GM23338 (cell line): ENCODE measurements around the gene TSKS.

Experiments
- CTCF ChIP-seq, 2 experiments: fragments of 200-600 bp in 1 of 2; sonication (generic) in 1 of 2; conservative IDR thresholded peaks; 2 replicates each; pipeline versions ENCODE4 v1.5.1 to v1.6.1; 2016 to 2017; ENCODE audit warnings: antibody characterized with exemption in 2 of 2, low read depth in 2 of 2, mild to moderate bottlenecking in 2 of 2, moderate library complexity in 1 of 2
- EZH2 ChIP-seq: fragments of 200-600 bp; sonication (generic); IDR thresholded peaks from one replicate; pipeline ENCODE4 v1.8.0; 2017; ENCODE audit warnings: antibody characterized with exemption, mild to moderate bottlenecking, low read depth; ENCODE audit not compliant: unreplicated experiment
- POLR2AphosphoS5 ChIP-seq: IDR thresholded peaks from 2 replicates; pipeline ENCODE4 v1.6.1; 2016; ENCODE audit warnings: antibody characterized with exemption, low read depth
- REST ChIP-seq: IDR thresholded peaks from one replicate; pipeline ENCODE4 v1.6.1; 2018; ENCODE audit warnings: antibody characterized with exemption; ENCODE audit not compliant: unreplicated experiment

- TF ChIP-seq CTCF (conservative IDR thresholded peaks at IDR 0.05; ENCODE audit: low read depth in 2 of 2) (no peak), POLR2AphosphoS5 (no peak), EZH2 (no peak), REST (no peak)
Observed at GRCh38 chr19:49744946-49745381, 18.1 kb downstream of the TSKS start.
